Vagina (tissue), 2 donors: ENCODE data around the gene SSBP4. TPM values are rescaled to one million over a fixed set of nuclear protein-coding genes. Genes with fewer than 3 reads are reported as not detected.

ENCODE experiments used
- DNase-seq, 2 donors: peaks; one replicate each; pipeline ENCODE4 v3.0.0-alpha.2; 2017; ENCODE audit errors: extremely low spot score in 2 of 2
- H3K27ac ChIP-seq: fragments of 200-600 bp; sonication (generic); one replicate; pipeline ENCODE4 v1.5.1; 2019
- H3K27me3 ChIP-seq: fragments of 200-600 bp; sonication (generic); one replicate; pipeline ENCODE4 v1.5.1; 2019
- H3K36me3 ChIP-seq, 2 donors: fragments of 200-600 bp; sonication (generic); one replicate each; pipeline ENCODE4 v1.5.1; 2017 to 2019
- H3K4me1 ChIP-seq: fragments of 200-600 bp; sonication (generic); one replicate; pipeline ENCODE4 v1.5.1; 2019
- H3K4me3 ChIP-seq, 2 donors: fragments of 200-600 bp; sonication (generic); 1 replicate in 1 of 2; 2 replicates in 1 of 2; pipeline ENCODE4 v1.5.1; 2016 to 2019
- H3K9me3 ChIP-seq: fragments of 200-600 bp; sonication (generic); one replicate; pipeline ENCODE4 v1.5.1; 2019
- CTCF ChIP-seq, 3 experiments: fragments of 450-650 bp in 2 of 3; fragments of 200-600 bp in 1 of 3; sonication (generic) in 1 of 3; IDR thresholded peaks; one replicate each; pipeline ENCODE4 v1.5.1; 2017 to 2019; ENCODE audit warnings: antibody characterized with exemption in 3 of 3, mild to moderate bottlenecking in 2 of 3, moderate library complexity in 2 of 3
- POLR2A ChIP-seq, 2 donors: fragments of 450-650 bp; IDR thresholded peaks; one replicate each; pipeline ENCODE4 v1.6.1; 2017; ENCODE audit warnings: antibody characterized with exemption in 2 of 2, mild to moderate bottlenecking in 2 of 2, moderate library complexity in 2 of 2
- POLR2AphosphoS5 ChIP-seq, 2 donors: sonication (generic); formaldehyde crosslinking; IDR thresholded peaks; one replicate each; pipeline ENCODE4 v1.9.0; 2017; ENCODE audit warnings: antibody characterized with exemption in 2 of 2, mild to moderate bottlenecking in 2 of 2, low read depth in 1 of 2; ENCODE audit not compliant: insufficient read depth in 1 of 2
- intact Hi-C: fragments of 100-400 bp; cut with DNase I; formaldehyde crosslinking; loops from one replicate; pipeline ENCODE4 v1.15.1; 2023
- total RNA-seq: library from RNA; depleted of rRNA; stranded (reverse); fragments of >200 nt; gene quantifications from one replicate; pipeline ENCODE4 v1.2.3, GENCODE V29; 2016

The SSBP4 gene
- total RNA-seq, 1 donor from 2014 or later = 72.7 TPM

- Histone ChIP-seq H3K36me3 (no peaks in the 10 kb centered on the region), H3K4me1 (peaks cover 70% of the 10 kb centered on the region), H3K27ac (peak overlapping the region; percentile 74), H3K27me3 (no peaks in the 10 kb centered on the region), H3K9me3 (no peaks in the 10 kb centered on the region), H3K4me3 (no peak overlapping the region)
- intact Hi-C loops = loop anchor here (10.0 kb wide), 2 partner anchors 46 to 376 kb away; no protein-coding TSS in a partner anchor
- TF ChIP-seq POLR2AphosphoS5 (IDR thresholded peaks at IDR 0.05; ENCODE audit: insufficient read depth in 1 of 2, low read depth in 1 of 2) (no peak), CTCF (IDR thresholded peaks at IDR 0.05) (peak; percentile 28 to 69 (median 58)), POLR2A (IDR thresholded peaks at IDR 0.05) (no peak)
- no peak for DNase-seq
Observed at GRCh38 chr19:18469069-18469846, 50.1 kb downstream of the SSBP4 start.

DNA sequence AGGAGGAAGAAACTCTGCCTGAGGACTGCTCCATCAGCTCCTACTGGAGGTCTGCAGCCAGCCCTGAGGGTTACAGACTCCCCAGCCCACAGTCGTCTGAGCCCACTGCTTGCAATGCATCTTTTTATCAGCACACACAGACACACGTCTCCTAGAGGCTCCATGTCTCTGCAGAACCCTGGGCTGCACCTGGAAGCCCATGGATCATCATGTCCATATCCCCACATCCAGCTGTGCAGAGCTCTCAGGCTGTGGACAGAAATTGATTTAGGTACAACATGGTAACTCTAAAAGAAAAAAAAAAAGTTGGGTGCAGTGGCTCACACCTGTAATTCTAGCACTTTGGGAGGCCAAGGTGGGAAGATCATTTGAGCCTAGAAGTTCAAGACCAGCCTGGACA lies 51.6 kb downstream of the SSBP4 start:
- intact Hi-C loops = no loop called here
- DNase-seq = no peak

DNA sequence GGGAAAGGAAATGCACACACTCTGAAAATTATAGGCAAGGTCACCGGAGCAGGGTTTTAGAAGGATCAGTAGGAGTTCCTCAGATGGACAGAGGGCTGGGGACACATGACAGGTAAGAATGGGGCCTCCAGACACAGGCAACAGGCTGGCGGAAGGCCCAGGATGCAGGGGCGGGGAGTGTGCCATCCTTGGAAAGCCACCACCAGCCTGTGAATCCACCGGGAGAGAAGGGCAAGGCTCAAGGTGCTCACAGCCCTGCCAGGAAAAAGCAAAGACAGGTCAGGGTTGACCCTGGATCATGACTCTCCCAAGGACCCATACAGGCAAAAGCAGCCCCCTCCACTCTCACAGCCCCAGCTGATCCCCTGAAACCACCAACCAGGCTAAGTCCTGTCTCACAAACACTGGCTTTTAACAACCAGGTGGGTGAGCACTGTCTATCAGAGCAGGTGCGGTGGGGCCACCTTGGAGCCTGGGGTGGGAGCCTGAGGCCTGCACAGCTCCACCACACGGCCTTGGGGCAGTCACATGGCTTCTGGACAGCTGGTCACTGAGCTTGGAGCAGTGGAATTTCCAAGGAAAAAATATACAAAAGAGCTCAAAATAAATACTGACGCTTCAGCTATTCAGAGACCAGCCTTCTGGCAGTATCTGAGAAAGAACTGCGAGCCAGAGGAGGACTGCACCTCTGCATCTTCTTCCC lies 54.0 kb downstream of the SSBP4 start:
- TF ChIP-seq POLR2AphosphoS5 (IDR thresholded peaks at IDR 0.05; ENCODE audit: insufficient read depth in 1 of 2, low read depth in 1 of 2) = no peak
- TF ChIP-seq POLR2A (IDR thresholded peaks at IDR 0.05) = no peak
- TF ChIP-seq CTCF (IDR thresholded peaks at IDR 0.05) = no peak
- H3K9me3 ChIP-seq = no peaks in the 10 kb centered on the region
- no peak for DNase-seq
- peaks cover 57% of the 10 kb centered on the region for H3K4me1 ChIP-seq
- intact Hi-C loops = no loop called here
- no peak overlapping the region for H3K4me3 ChIP-seq
- no peaks in the 10 kb centered on the region for H3K27me3 ChIP-seq
- no peaks in the 10 kb centered on the region for H3K36me3 ChIP-seq
- H3K27ac ChIP-seq = no peak overlapping the region

More for the DNA sequence above, 51.6 kb downstream of the SSBP4 start:
- Histone ChIP-seq H3K4me3 (no peak overlapping the region), H3K36me3 (no peaks in the 10 kb centered on the region), H3K4me1 (peaks cover 69% of the 10 kb centered on the region), H3K27ac (peak overlapping the region; percentile 74), H3K9me3 (no peaks in the 10 kb centered on the region), H3K27me3 (no peaks in the 10 kb centered on the region)
- TF ChIP-seq POLR2AphosphoS5 (IDR thresholded peaks at IDR 0.05; ENCODE audit: insufficient read depth in 1 of 2, low read depth in 1 of 2) (no peak), CTCF (IDR thresholded peaks at IDR 0.05) (no peak), POLR2A (IDR thresholded peaks at IDR 0.05) (no peak)

DNA sequence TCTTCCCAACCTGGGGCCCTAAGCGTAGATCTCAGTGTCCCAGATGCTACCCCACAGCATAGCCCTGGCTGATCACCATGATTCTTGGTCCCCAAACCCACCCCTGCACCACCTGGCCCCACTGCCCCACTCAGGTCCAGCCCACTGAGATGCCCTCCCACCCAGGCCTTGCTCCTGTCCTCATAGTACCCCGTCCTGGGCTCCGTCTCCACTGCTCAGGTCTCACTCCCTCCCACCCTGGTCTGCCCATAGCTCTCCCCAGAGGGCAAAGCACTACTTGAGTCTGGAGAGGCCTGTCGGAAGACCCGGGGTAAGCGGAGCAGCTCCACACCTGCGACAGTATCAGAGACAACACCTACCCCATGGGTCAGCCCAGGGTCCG lies 54.5 kb downstream of the SSBP4 start:
- TF ChIP-seq CTCF (IDR thresholded peaks at IDR 0.05) (no peak), POLR2AphosphoS5 (IDR thresholded peaks at IDR 0.05; ENCODE audit: insufficient read depth in 1 of 2, low read depth in 1 of 2) (no peak), POLR2A (IDR thresholded peaks at IDR 0.05) (no peak)
- H3K27ac ChIP-seq = peak overlapping the region; percentile 46

More for the DNA sequence above, 54.5 kb downstream of the SSBP4 start:
- H3K4me1 ChIP-seq = peaks cover 57% of the 10 kb centered on the region
- H3K36me3 ChIP-seq = no peaks in the 10 kb centered on the region
- H3K9me3 ChIP-seq = no peaks in the 10 kb centered on the region
- no peak for DNase-seq
- H3K27me3 ChIP-seq = no peaks in the 10 kb centered on the region
- intact Hi-C loops = no loop called here
- no peak overlapping the region for H3K4me3 ChIP-seq
